Measurements from ENCODE around the gene ANKRD44.

- TF ChIP-seq EZH2 (IDR thresholded peaks at IDR 0.05; ENCODE audit: low read length, unreplicated experiment) (no peak), CTCF (conservative IDR thresholded peaks at IDR 0.05; ENCODE audit: low read depth, low read length) (no peak), EZH2phosphoT487 (IDR thresholded peaks at IDR 0.05; ENCODE audit: borderline replicate concordance, low read length) (no peak)
These were observed 2.6 kb downstream of the ANKRD44 start for GRCh38 chr2:197307933-197308521.

Measured in PC-3 (cell line).